SU-DHL-6 (cell line): ENCODE measurements around the gene SIAE.
A peak's percentile ranks its signal among the peaks of the same experiment; 100 is the strongest.

ENCODE experiments used
- H2AFZ ChIP-seq: fragments of 200-600 bp; sonication (generic); 2 replicates; pipeline ENCODE4 v1.6.1; 2014; ENCODE audit warnings: low read depth, mild to moderate bottlenecking, moderate library complexity, mixed read lengths, antibody characterized with exemption, low read length; ENCODE audit not compliant: severe bottlenecking
- H3F3A ChIP-seq: fragments of 200-600 bp; shearing (Covaris generic); 2 replicates; pipeline ENCODE4 v1.6.0; 2016; ENCODE audit warnings: antibody characterized with exemption, mild to moderate bottlenecking; ENCODE audit not compliant: insufficient read depth
- H3K27ac ChIP-seq: fragments of 200-600 bp; sonication (generic); 2 replicates; pipeline ENCODE4 v1.5.1; 2016; ENCODE audit warnings: low read depth, mild to moderate bottlenecking, low read length, moderate library complexity, mixed read lengths
- H3K27me3 ChIP-seq: fragments of 200-600 bp; sonication (generic), shearing (Covaris generic); 2 replicates; pipeline ENCODE4 v1.6.0; 2014; ENCODE audit warnings: mild to moderate bottlenecking, low read length
- H3K36me3 ChIP-seq: fragments of 200-600 bp; sonication (generic); 2 replicates; pipeline ENCODE4 v1.6.1; 2014; ENCODE audit warnings: mild to moderate bottlenecking, low read length, mixed read lengths
- H3K4me2 ChIP-seq: fragments of 300-600, 200-600 bp; shearing (Covaris generic), sonication (generic); 2 replicates; pipeline ENCODE4 v1.6.0; 2014; ENCODE audit warnings: low read length, low read depth, mild to moderate bottlenecking; ENCODE audit not compliant: poor library complexity, severe bottlenecking
- H3K4me3 ChIP-seq: fragments of 200-600 bp; sonication (generic); 2 replicates; pipeline ENCODE4 v1.5.1; 2014; ENCODE audit warnings: antibody characterized with exemption, low read length, mild to moderate bottlenecking, mixed read lengths; ENCODE audit not compliant: insufficient read depth, poor library complexity, severe bottlenecking
- H3K79me2 ChIP-seq: fragments of 200-600 bp; sonication (generic); 2 replicates; pipeline ENCODE4 v1.6.1; 2014; ENCODE audit warnings: mild to moderate bottlenecking, low read length, moderate library complexity; ENCODE audit not compliant: insufficient read depth
- H3K9ac ChIP-seq: fragments of 200-600 bp; sonication (generic); 2 replicates; pipeline ENCODE4 v1.7.0; 2014; ENCODE audit warnings: mild to moderate bottlenecking, low read length
- H3K9me2 ChIP-seq: fragments of 200-600 bp; sonication (generic); replicated peaks from 2 replicates; pipeline ENCODE4 v1.6.1; 2014; ENCODE audit warnings: low read length; ENCODE audit not compliant: insufficient read depth
- H3K9me3 ChIP-seq: fragments of 200-600 bp; sonication (generic); 2 replicates; pipeline ENCODE4 v1.6.1; 2014; ENCODE audit warnings: low read length, mixed read lengths; ENCODE audit not compliant: insufficient read depth
- H4K20me1 ChIP-seq: fragments of 200-600 bp; sonication (generic); 2 replicates; pipeline ENCODE4 v1.6.1; 2014; ENCODE audit warnings: low read depth, mild to moderate bottlenecking, antibody characterized with exemption, low read length, moderate library complexity, mixed read lengths
- CTCF ChIP-seq: fragments of 200-600 bp; sonication (generic); IDR thresholded peaks from one replicate; pipeline ENCODE4 v1.5.1; 2017; ENCODE audit warnings: antibody characterized with exemption, mild to moderate bottlenecking, low read length, moderate library complexity; ENCODE audit not compliant: insufficient read depth, poor library complexity, severe bottlenecking
- EZH2phosphoT487 ChIP-seq: fragments of 200-600 bp; sonication (generic), shearing (Covaris generic); conservative IDR thresholded peaks from 2 replicates; pipeline ENCODE4 v1.6.1; 2018; ENCODE audit warnings: mild to moderate bottlenecking, antibody characterized with exemption, low read length, moderate library complexity, mixed read lengths

Gene SIAE

GRCh38 chr11:124623861-124624525 lies 49.5 kb downstream of the SIAE start:
- H2AFZ ChIP-seq, result no peak overlapping the region
- peaks cover 30% of the 10 kb centered on the region for H3K79me2 ChIP-seq
- peak overlapping the region; percentile 84 for H3K4me2 ChIP-seq
- TF ChIP-seq EZH2phosphoT487 (no peak), CTCF (no peak)
- H3K9ac ChIP-seq, result peak overlapping the region; percentile 92
- peaks cover 30% of the 10 kb centered on the region for H3K36me3 ChIP-seq
- no peaks in the 10 kb centered on the region for H3K27me3 ChIP-seq
- no peak overlapping the region for H3K27ac ChIP-seq
- no peaks in the 10 kb centered on the region for H3F3A ChIP-seq
- H3K9me2 ChIP-seq, result no peaks in the 10 kb centered on the region
- H3K9me3 ChIP-seq, result no peaks in the 10 kb centered on the region
- H3K4me3 ChIP-seq, result peak overlapping the region; percentile 83
- no peaks in the 10 kb centered on the region; the same call in 1 of the 2 replicates for H4K20me1 ChIP-seq

- no peak for TF ChIP-seq EZH2phosphoT487
- no peak for TF ChIP-seq CTCF
- peak within 1 kb of the TSS; percentile 95 for H2AFZ ChIP-seq
- peaks cover 30% of the 10 kb centered on the region for H3K79me2 ChIP-seq
- no peaks in the 10 kb centered on the region for H3K9me3 ChIP-seq
- peaks cover 22% of the 10 kb centered on the region for H3K36me3 ChIP-seq
- H3K27me3 ChIP-seq, result no peaks in the 10 kb centered on the region
- peak within 1 kb of the TSS; percentile 83 for H3K4me3 ChIP-seq
- peak within 1 kb of the TSS; percentile 33; the same call in 1 of the 2 replicates for H3K27ac ChIP-seq
- no peaks in the 10 kb centered on the region for H3F3A ChIP-seq
- peak within 1 kb of the TSS; percentile 92 for H3K9ac ChIP-seq
- H3K4me2 ChIP-seq, result peak within 1 kb of the TSS; percentile 84
- H3K9me2 ChIP-seq, result no peaks in the 10 kb centered on the region
- no peaks in the 10 kb centered on the region for H4K20me1 ChIP-seq
Measured at GRCh38 chr11:124622531-124623451, 50.7 kb downstream of the SIAE start, which contains the start of gene TBRG1. TSS of gene TBRG1 (plus strand) at chr11:124622864. CDS start at chr11:124623084, 220 bp downstream.

- Histone ChIP-seq H3K4me3 (no peak overlapping the region), H3K4me2 (no peak overlapping the region), H3K36me3 (no peaks in the 10 kb centered on the region), H3K9ac (no peak overlapping the region), H2AFZ (no peak overlapping the region), H4K20me1 (no peaks in the 10 kb centered on the region), H3K27me3 (no peaks in the 10 kb centered on the region), H3K9me2 (no peaks in the 10 kb centered on the region), H3K79me2 (peaks cover 12% of the 10 kb centered on the region), H3F3A (no peaks in the 10 kb centered on the region), H3K9me3 (no peaks in the 10 kb centered on the region), H3K27ac (no peak overlapping the region)
- TF ChIP-seq EZH2phosphoT487 (no peak), CTCF (no peak)
Measured at GRCh38 chr11:124618863-124619262, 54.7 kb downstream of the SIAE start.
